CD4-positive, alpha-beta T cell (primary cell): Measurements from ENCODE around the gene ENOX1. TPM values are rescaled to one million over a fixed set of nuclear protein-coding genes. Genes with fewer than 3 reads are reported as not detected.

Experiments used
- ATAC-seq: fragments of 200-7000 bp; cut with Tn5 transposase; one replicate; pipeline ENCODE4 v1.10.0; 2022; ENCODE audit warnings: mild to moderate bottlenecking; ENCODE audit not compliant: poor library complexity
- CTCF ChIA-PET: fragments of 350-600 bp; sonication (Branson Sonifier 250); formaldehyde crosslinking; loops from one replicate; lab custom pipeline; 2021; ENCODE audit warnings: antibody characterized with exemption, inconsistent platforms; lab: Charles Lee
- POLR2A ChIA-PET: fragments of 350-600 bp; sonication (Branson Sonifier 250); formaldehyde crosslinking; loops from one replicate; lab custom pipeline; 2021; ENCODE audit warnings: antibody characterized with exemption, inconsistent platforms; lab: Charles Lee
- DNase-seq, 14 experiments: peaks; one replicate each; pipeline ENCODE4 v3.0.0-alpha.2; 2013 to 2020; ENCODE audit warnings: mixed read lengths in 2 of 14
- H3K27ac ChIP-seq, 2 donors: one replicate each; pipeline versions ENCODE4 v1.5.1 to v1.7.0; 2013; ENCODE audit warnings: low read length in 2 of 2, low read depth in 1 of 2, mild to moderate bottlenecking in 1 of 2
- H3K27me3 ChIP-seq, 2 experiments: 1 replicate in 1 of 2; 2 replicates in 1 of 2; pipeline versions ENCODE4 v1.6.1 to v1.7.0; 2013; ENCODE audit warnings: low read length in 2 of 2, control low read depth in 1 of 2, mild to moderate bottlenecking in 1 of 2, moderate library complexity in 1 of 2; ENCODE audit not compliant: insufficient read depth in 2 of 2, control insufficient read depth in 1 of 2
- H3K36me3 ChIP-seq: one replicate; pipeline ENCODE4 v1.6.1; 2013; ENCODE audit warnings: low read length, control low read depth; ENCODE audit not compliant: insufficient read depth
- H3K4me1 ChIP-seq: one replicate; pipeline ENCODE4 v1.6.1; 2013; ENCODE audit warnings: low read length, control low read depth; ENCODE audit not compliant: insufficient read depth
- H3K4me3 ChIP-seq: one replicate; pipeline ENCODE4 v1.5.1; 2013; ENCODE audit warnings: mild to moderate bottlenecking, low read length, moderate library complexity
- H3K9me3 ChIP-seq, 2 experiments: 1 replicate in 1 of 2; 2 replicates in 1 of 2; pipeline versions ENCODE4 v1.6.1 to v1.7.0; 2013; ENCODE audit warnings: low read length in 2 of 2, mild to moderate bottlenecking in 2 of 2, control low read depth in 1 of 2, moderate library complexity in 1 of 2; ENCODE audit not compliant: control insufficient read depth in 1 of 2, insufficient read depth in 1 of 2
- H3K27ac Mint-ChIP-seq: one replicate; pipeline ENCODE4 v1.8.0; 2020; ENCODE audit warnings: mixed read lengths
- H3K27me3 Mint-ChIP-seq: one replicate; pipeline ENCODE4 v1.8.0; 2021; ENCODE audit warnings: mixed read lengths
- H3K36me3 Mint-ChIP-seq: one replicate; pipeline ENCODE4 v1.8.0; 2021; ENCODE audit warnings: low read depth, mixed read lengths
- H3K4me1 Mint-ChIP-seq: one replicate; pipeline ENCODE4 v1.8.0; 2021; ENCODE audit warnings: low read depth, mixed read lengths
- H3K4me3 Mint-ChIP-seq: one replicate; pipeline ENCODE4 v1.8.0; 2020; ENCODE audit warnings: mild to moderate bottlenecking, mixed read lengths
- H3K9me3 Mint-ChIP-seq: one replicate; pipeline ENCODE4 v1.8.0; 2020; ENCODE audit warnings: mixed read lengths
- intact Hi-C, 2 experiments: fragments of 100-400 bp; cut with DNase I in 1 of 2; cut with micrococcal nuclease in 1 of 2; formaldehyde crosslinking; loops; one replicate each; pipeline versions ENCODE4 v1.15.1 to v1.9.0; 2023 to 2025; cut with DNase I, micrococcal nuclease
- total RNA-seq, 174 experiments: library from RNA in 2 of 174; stranded (reverse) in 2 of 174; gene quantifications; one replicate each; pipeline ENCODE4 v1.2.3 and lab custom pipeline; 2021 to 2026
- TF ChIP-seq, protein P1 (sequence below): fragments of 200-600 bp; IDR thresholded peaks from one replicate; pipeline ENCODE4 v1.8.0; 2022; ENCODE audit warnings: antibody characterized with exemption, mild to moderate bottlenecking

The ENOX1 gene
- total RNA-seq, 2 experiments from 2014 or later = not detected

DNA sequence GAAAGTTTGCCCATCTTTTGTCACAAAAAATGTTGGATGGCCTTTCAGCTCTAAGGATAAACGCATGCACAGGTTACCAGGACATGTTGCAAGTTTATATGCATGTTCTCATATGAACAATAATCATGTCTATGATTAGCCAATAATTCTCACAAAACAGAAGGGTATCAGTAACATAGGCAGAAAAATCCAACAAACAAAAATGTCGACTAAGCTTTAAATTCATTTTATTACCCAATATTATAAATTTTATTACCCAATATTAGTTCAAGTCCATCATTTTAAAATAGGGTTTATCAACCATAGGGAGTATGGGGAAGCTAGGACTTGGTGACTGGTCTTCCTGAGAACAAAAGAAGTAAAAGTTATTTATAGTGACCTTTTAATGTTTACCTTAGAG lies 93.1 kb downstream of the ENOX1 start:
- no peak for ATAC-seq
- TF ChIP-seq, protein P1, sequence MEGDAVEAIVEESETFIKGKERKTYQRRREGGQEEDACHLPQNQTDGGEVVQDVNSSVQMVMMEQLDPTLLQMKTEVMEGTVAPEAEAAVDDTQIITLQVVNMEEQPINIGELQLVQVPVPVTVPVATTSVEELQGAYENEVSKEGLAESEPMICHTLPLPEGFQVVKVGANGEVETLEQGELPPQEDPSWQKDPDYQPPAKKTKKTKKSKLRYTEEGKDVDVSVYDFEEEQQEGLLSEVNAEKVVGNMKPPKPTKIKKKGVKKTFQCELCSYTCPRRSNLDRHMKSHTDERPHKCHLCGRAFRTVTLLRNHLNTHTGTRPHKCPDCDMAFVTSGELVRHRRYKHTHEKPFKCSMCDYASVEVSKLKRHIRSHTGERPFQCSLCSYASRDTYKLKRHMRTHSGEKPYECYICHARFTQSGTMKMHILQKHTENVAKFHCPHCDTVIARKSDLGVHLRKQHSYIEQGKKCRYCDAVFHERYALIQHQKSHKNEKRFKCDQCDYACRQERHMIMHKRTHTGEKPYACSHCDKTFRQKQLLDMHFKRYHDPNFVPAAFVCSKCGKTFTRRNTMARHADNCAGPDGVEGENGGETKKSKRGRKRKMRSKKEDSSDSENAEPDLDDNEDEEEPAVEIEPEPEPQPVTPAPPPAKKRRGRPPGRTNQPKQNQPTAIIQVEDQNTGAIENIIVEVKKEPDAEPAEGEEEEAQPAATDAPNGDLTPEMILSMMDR = no peak
- peaks cover 3% of the 10 kb centered on the region for H3K27me3 Mint-ChIP-seq
- ChIA-PET CTCF (interaction anchor here (1.1 kb wide), 1 partner anchor 9 kb away, joined by 3 read pairs; no protein-coding TSS in a partner anchor), POLR2A (no interaction called here)
- Histone ChIP-seq H3K9me3 (no peaks in the 10 kb centered on the region), H3K27me3 (no peaks in the 10 kb centered on the region), H3K4me1 (no peaks in the 10 kb centered on the region), H3K36me3 (no peaks in the 10 kb centered on the region), H3K4me3 (no peak overlapping the region), H3K27ac (no peak overlapping the region)
- no peak overlapping the region for H3K4me3 Mint-ChIP-seq
- intact Hi-C loops = no loop called here
- no peak overlapping the region for H3K27ac Mint-ChIP-seq
- no peaks in the 10 kb centered on the region for H3K36me3 Mint-ChIP-seq
- H3K9me3 Mint-ChIP-seq = no peaks in the 10 kb centered on the region
- H3K4me1 Mint-ChIP-seq = no peaks in the 10 kb centered on the region
- no peak for DNase-seq

DNA sequence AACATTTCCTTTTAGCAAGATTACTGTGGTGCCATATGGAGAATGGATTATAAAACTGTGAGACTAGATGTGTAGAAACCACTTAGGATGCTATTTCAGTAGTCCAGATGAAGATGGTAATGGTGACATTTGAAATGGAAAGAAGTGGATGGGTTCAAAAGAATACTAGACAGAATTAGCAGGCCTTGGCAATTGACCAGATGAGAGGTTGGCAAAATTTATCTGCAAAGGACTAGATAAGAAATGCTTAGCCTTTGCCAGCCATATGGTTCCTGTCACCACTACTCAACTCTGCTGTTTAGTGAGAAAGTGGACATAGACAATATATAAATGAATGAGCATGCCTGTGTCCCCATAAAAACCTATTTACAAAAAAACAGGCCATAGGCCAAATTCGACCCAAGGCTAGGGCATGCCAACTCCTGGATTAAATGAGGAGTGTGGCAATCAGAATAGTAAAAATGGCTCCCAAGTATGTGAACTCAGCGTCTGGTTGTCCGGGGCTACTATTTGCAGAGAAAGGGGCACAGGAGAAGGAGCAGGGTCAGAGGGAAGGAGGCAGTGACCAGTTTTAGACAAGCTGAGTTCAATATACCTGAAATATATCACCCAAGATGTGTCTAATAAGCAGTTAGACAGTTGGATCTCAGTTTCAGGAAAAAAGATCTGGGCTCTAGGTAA lies 98.4 kb downstream of the ENOX1 start:
- TF ChIP-seq, protein P1 = no peak
- Mint-ChIP-seq H3K9me3 (no peaks in the 10 kb centered on the region), H3K27me3 (no peaks in the 10 kb centered on the region), H3K27ac (no peak overlapping the region), H3K36me3 (no peaks in the 10 kb centered on the region), H3K4me3 (no peak overlapping the region), H3K4me1 (no peaks in the 10 kb centered on the region)
- intact Hi-C loops = no loop called here
- DNase-seq (no peak), ATAC-seq (no peak)
- H3K4me3 ChIP-seq = no peak overlapping the region
- H3K36me3 ChIP-seq = no peaks in the 10 kb centered on the region
- H3K27ac ChIP-seq = no peak overlapping the region
- CTCF ChIA-PET = no interaction called here
- no peaks in the 10 kb centered on the region for H3K27me3 ChIP-seq
- no peaks in the 10 kb centered on the region for H3K9me3 ChIP-seq
- no peaks in the 10 kb centered on the region for H3K4me1 ChIP-seq
- POLR2A ChIA-PET = no interaction called here

DNA sequence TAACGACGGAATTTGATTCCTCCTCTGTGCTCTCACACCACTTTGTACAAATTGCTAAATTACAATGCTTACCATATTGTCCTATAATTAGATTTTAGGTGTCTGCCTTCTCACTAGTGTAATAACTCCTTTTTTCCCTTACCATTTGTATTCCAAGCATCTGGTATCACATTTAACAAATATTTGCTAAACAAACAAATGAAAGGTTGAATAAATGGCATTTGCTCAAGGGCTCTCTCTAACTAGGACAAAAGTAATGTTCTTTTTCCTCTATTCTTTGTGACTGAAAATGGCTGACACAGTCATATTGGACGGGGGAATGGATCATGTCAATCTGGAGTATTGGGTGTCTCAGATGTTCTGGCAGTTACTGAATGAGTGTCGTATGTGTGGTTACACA lies 99.7 kb downstream of the ENOX1 start:
- Histone ChIP-seq H3K4me3 (no peak overlapping the region), H3K27me3 (no peaks in the 10 kb centered on the region), H3K4me1 (no peaks in the 10 kb centered on the region), H3K9me3 (no peaks in the 10 kb centered on the region), H3K36me3 (no peaks in the 10 kb centered on the region), H3K27ac (no peak overlapping the region)
- Mint-ChIP-seq H3K27me3 (no peaks in the 10 kb centered on the region), H3K4me1 (no peaks in the 10 kb centered on the region), H3K9me3 (no peaks in the 10 kb centered on the region), H3K27ac (no peak overlapping the region), H3K36me3 (no peaks in the 10 kb centered on the region), H3K4me3 (no peak overlapping the region)
- ATAC-seq (no peak), DNase-seq (no peak)
- TF ChIP-seq, protein P1 = no peak
- ChIA-PET POLR2A (no interaction called here), CTCF (no interaction called here)
- intact Hi-C loops = no loop called here
